ENCODE measurements around the gene STX2. TPM values are rescaled to one million over a fixed set of nuclear protein-coding genes. Genes with fewer than 3 reads are reported as not detected.

Gene STX2
- total RNA-seq, 1 donor from 2014 or later, result 17.4 TPM

GRCh38 chr12:130799051-130799450, 40.0 kb downstream of the STX2 start:
- Mint-ChIP-seq H3K4me3 (ENCODE audit: unreplicated experiment) (no peak overlapping the region), H3K27ac (ENCODE audit: unreplicated experiment) (no peak overlapping the region), H3K4me1 (ENCODE audit: unreplicated experiment) (no peaks in the 10 kb centered on the region), H3K27me3 (ENCODE audit: unreplicated experiment) (no peaks in the 10 kb centered on the region), H3K9me3 (ENCODE audit: unreplicated experiment) (no peaks in the 10 kb centered on the region), H3K36me3 (ENCODE audit: low read depth, unreplicated experiment) (peaks cover 21% of the 10 kb centered on the region)
- no peak for DNase-seq (ENCODE audit: low spot score)
- no peak for TF ChIP-seq CTCF (IDR thresholded peaks at IDR 0.05; ENCODE audit: unreplicated experiment)

DNA sequence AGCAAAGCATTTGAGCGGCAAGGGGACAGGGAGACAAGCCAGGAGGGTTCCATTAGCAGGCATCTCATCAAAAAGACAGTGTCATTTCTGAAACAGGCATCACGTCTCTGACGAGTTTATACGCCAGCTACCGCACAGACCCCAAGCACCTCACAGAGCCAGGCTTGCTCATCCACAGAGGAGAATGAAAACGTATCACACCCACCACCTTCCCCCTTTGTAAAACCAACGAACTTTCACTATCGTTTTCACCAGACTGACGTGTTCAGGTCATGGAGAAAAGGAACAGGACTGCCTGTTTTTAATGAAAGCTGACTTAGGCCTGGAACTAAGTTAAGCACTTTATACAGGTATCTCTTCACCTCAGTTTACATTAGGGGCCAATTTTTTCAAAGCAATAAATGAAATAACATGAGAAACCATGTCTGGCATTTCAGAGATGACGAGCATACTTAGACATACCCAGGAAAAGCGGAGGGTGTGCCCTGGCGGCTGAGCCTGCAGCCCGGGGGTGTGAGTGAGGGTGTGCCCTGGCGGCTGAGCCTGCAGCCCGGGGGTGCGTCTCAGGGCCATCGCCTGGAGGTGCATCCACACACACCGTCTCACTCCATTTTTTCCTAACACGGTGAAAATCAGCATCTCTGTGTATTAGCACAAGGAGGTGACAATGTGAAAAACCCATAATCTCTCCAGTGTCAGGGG, 41.9 kb downstream of the STX2 start:
- no peak overlapping the region for H3K27ac Mint-ChIP-seq (ENCODE audit: unreplicated experiment)
- H3K4me1 Mint-ChIP-seq (ENCODE audit: unreplicated experiment), result no peaks in the 10 kb centered on the region
- H3K27me3 Mint-ChIP-seq (ENCODE audit: unreplicated experiment), result no peaks in the 10 kb centered on the region
- DNase-seq (ENCODE audit: low spot score), result no peak
- no peaks in the 10 kb centered on the region for H3K9me3 Mint-ChIP-seq (ENCODE audit: unreplicated experiment)
- no peak for TF ChIP-seq CTCF (IDR thresholded peaks at IDR 0.05; ENCODE audit: unreplicated experiment)
- H3K4me3 Mint-ChIP-seq (ENCODE audit: unreplicated experiment), result no peak overlapping the region
- peaks cover 14% of the 10 kb centered on the region for H3K36me3 Mint-ChIP-seq (ENCODE audit: low read depth, unreplicated experiment)

GRCh38 chr12:130795906-130796305, 43.1 kb downstream of the STX2 start:
- TF ChIP-seq CTCF (IDR thresholded peaks at IDR 0.05; ENCODE audit: unreplicated experiment), result no peak
- Mint-ChIP-seq H3K4me3 (ENCODE audit: unreplicated experiment) (no peak overlapping the region), H3K36me3 (ENCODE audit: low read depth, unreplicated experiment) (peaks cover 14% of the 10 kb centered on the region), H3K9me3 (ENCODE audit: unreplicated experiment) (no peaks in the 10 kb centered on the region), H3K4me1 (ENCODE audit: unreplicated experiment) (no peaks in the 10 kb centered on the region), H3K27ac (ENCODE audit: unreplicated experiment) (no peak overlapping the region), H3K27me3 (ENCODE audit: unreplicated experiment) (no peaks in the 10 kb centered on the region)
- no peak for DNase-seq (ENCODE audit: low spot score)

GRCh38 chr12:130793554-130793849, 45.5 kb downstream of the STX2 start:
- Mint-ChIP-seq H3K9me3 (ENCODE audit: unreplicated experiment) (no peaks in the 10 kb centered on the region), H3K27me3 (ENCODE audit: unreplicated experiment) (no peaks in the 10 kb centered on the region), H3K36me3 (ENCODE audit: low read depth, unreplicated experiment) (peaks cover 9% of the 10 kb centered on the region), H3K4me3 (ENCODE audit: unreplicated experiment) (no peak overlapping the region), H3K4me1 (ENCODE audit: unreplicated experiment) (no peaks in the 10 kb centered on the region), H3K27ac (ENCODE audit: unreplicated experiment) (no peak overlapping the region)
- DNase-seq (ENCODE audit: low spot score), result no peak
- TF ChIP-seq CTCF (IDR thresholded peaks at IDR 0.05; ENCODE audit: unreplicated experiment), result no peak

DNA sequence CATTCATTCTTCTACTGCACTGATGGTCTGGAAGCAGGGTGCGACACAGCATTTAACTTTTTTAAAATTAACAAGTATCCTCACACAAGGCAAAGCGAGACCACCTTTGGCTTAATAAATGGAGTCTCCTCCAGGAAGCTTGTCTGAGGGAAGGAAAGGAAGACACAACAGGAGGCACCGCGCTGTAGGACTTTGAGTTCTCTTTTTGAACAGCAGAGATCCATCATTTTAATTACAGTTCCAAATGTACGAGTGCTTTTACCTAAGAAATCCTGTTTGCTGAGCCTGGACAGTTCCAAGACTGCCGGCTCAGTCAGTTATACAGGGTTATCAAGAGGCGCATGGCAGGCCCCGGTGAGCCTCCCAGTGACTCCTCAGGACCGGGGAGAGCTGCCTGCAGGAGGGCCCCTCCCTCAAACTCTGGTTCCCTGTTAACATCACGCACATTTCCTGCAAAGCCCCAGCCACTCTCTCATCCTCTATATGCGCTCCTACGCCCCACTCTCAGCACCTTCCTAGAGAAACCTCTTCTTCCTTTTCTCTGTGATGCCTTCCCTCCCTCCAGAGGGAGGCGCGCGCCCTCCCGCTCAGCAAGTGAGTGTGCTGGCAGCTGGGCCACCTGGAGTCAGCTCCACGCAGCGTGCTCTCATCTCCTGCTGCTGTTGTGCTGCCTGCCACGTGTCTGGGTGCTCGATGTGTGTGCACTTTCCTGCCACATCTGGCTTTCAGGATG, 46.1 kb downstream of the STX2 start:
- H3K4me1 Mint-ChIP-seq (ENCODE audit: unreplicated experiment), result no peaks in the 10 kb centered on the region
- no peak overlapping the region for H3K4me3 Mint-ChIP-seq (ENCODE audit: unreplicated experiment)
- H3K9me3 Mint-ChIP-seq (ENCODE audit: unreplicated experiment), result no peaks in the 10 kb centered on the region
- no peak overlapping the region for H3K27ac Mint-ChIP-seq (ENCODE audit: unreplicated experiment)
- H3K36me3 Mint-ChIP-seq (ENCODE audit: low read depth, unreplicated experiment), result peaks cover 7% of the 10 kb centered on the region
- DNase-seq (ENCODE audit: low spot score), result no peak
- no peak for TF ChIP-seq CTCF (IDR thresholded peaks at IDR 0.05; ENCODE audit: unreplicated experiment)
- H3K27me3 Mint-ChIP-seq (ENCODE audit: unreplicated experiment), result peaks cover 3% of the 10 kb centered on the region
